SKM-1 (cell line): ENCODE results near the gene C3orf20.

Experiments used
- DNase-seq: peaks from one replicate; lab custom pipeline; 2025; ENCODE audit not compliant: unreplicated experiment; lab: John Stamatoyannopoulos, UW

C3orf20 gene

GRCh38 chr3:14674841-14675240 lies at the start of gene C3orf20:
Gene C3orf20 (plus strand): TSS chr3:14675141. CDS start chr3:14682714, 7,573 bp downstream.
- DNase-seq, result no peak

- no peak for DNase-seq
Measured at GRCh38 chr3:14625443-14625842, 49.5 kb upstream of the C3orf20 start.

GRCh38 chr3:14627815-14628214 lies 47.1 kb upstream of the C3orf20 start:
- DNase-seq, result no peak

- DNase-seq, result no peak
Measured at GRCh38 chr3:14628406-14628805, 46.5 kb upstream of the C3orf20 start.

- DNase-seq, result no peak
Measured at GRCh38 chr3:14630404-14631100, 44.4 kb upstream of the C3orf20 start.

- no peak for DNase-seq
Measured at GRCh38 chr3:14631101-14631497, 43.8 kb upstream of the C3orf20 start.

- DNase-seq, result no peak
Measured at GRCh38 chr3:14631687-14632441, 43.1 kb upstream of the C3orf20 start.

GRCh38 chr3:14632442-14632930 lies 42.5 kb upstream of the C3orf20 start:
- DNase-seq, result no peak

GRCh38 chr3:14633417-14633816 lies 41.5 kb upstream of the C3orf20 start:
- DNase-seq, result no peak

GRCh38 chr3:14633819-14634424 lies 41.0 kb upstream of the C3orf20 start:
- peak; percentile 59 for DNase-seq

GRCh38 chr3:14634763-14635400 lies 40.1 kb upstream of the C3orf20 start:
- no peak for DNase-seq

- DNase-seq, result no peak
Measured at GRCh38 chr3:14636496-14637087, 38.3 kb upstream of the C3orf20 start.

GRCh38 chr3:14640157-14640562 lies 34.8 kb upstream of the C3orf20 start:
- no peak for DNase-seq

- DNase-seq, result no peak
Measured at GRCh38 chr3:14640734-14641133, 34.2 kb upstream of the C3orf20 start.

GRCh38 chr3:14641346-14641745 lies 33.6 kb upstream of the C3orf20 start:
- no peak for DNase-seq

GRCh38 chr3:14645453-14645852 lies 29.5 kb upstream of the C3orf20 start:
- no peak for DNase-seq

GRCh38 chr3:14646131-14646573 lies 28.8 kb upstream of the C3orf20 start:
- no peak for DNase-seq

- DNase-seq, result no peak
Measured at GRCh38 chr3:14646589-14647413, 28.1 kb upstream of the C3orf20 start.

- no peak for DNase-seq
Measured at GRCh38 chr3:14647976-14648955, 26.7 kb upstream of the C3orf20 start.
